H1 (cell line): ENCODE results near the gene PDE1C. TPM values are rescaled to one million over a fixed set of nuclear protein-coding genes. Genes with fewer than 3 reads are reported as not detected.

ENCODE experiments used
- CTCF ChIA-PET: fragments of 300-600 bp; sonication (Branson Sonifier 250); formaldehyde crosslinking; loops from one replicate; lab custom pipeline; 2021; ENCODE audit not compliant: partially characterized antibody; lab: Charles Lee
- POLR2A ChIA-PET: fragments of 300-600 bp; sonication (Branson Sonifier 250); formaldehyde crosslinking; loops from one replicate; lab custom pipeline; 2021; ENCODE audit warnings: inconsistent platforms; ENCODE audit not compliant: partially characterized antibody; lab: Charles Lee
- DNase-seq, 2 experiments: peaks; one replicate each; pipeline versions ENCODE4 v3.0.0 to v3.0.0-alpha.2; 2010 to 2022; ENCODE audit warnings: low spot score in 2 of 2, low read depth in 1 of 2, mixed read lengths in 1 of 2
- FAIRE-seq: peaks from 2 replicates; lab custom pipeline; 2011; peaks lifted over from hg19 to GRCh38; lab: Jason Lieb, UNC
- H2AFZ ChIP-seq: 2 replicates; pipeline ENCODE4 v1.8.1; 2012; ENCODE audit warnings: low read length, inconsistent platforms
- H2AK5ac ChIP-seq: 2 replicates; pipeline ENCODE4 v1.6.1; 2013; ENCODE audit warnings: low read depth, low read length
- H2BK120ac ChIP-seq: replicated peaks from 2 replicates; pipeline ENCODE3; 2013; ENCODE audit warnings: low read depth, low read length, inconsistent platforms
- H2BK12ac ChIP-seq: 2 replicates; pipeline ENCODE4 v1.6.1; 2013; ENCODE audit warnings: low read depth, low read length
- H2BK15ac ChIP-seq: 2 replicates; pipeline ENCODE4 v1.6.1; 2013; ENCODE audit warnings: low read length
- H2BK20ac ChIP-seq: 2 replicates; pipeline ENCODE4 v1.6.1; 2013; ENCODE audit warnings: low read length
- H2BK5ac ChIP-seq: 2 replicates; pipeline ENCODE4 v1.6.1; 2013; ENCODE audit warnings: low read depth, low read length
- H3K14ac ChIP-seq: 2 replicates; pipeline ENCODE4 v1.6.1; 2013; ENCODE audit warnings: inconsistent platforms; ENCODE audit not compliant: insufficient read length
- H3K18ac ChIP-seq: 2 replicates; pipeline ENCODE4 v1.6.1; 2013; ENCODE audit warnings: low read length; ENCODE audit errors: extremely low read depth
- H3K23ac ChIP-seq: 2 replicates; pipeline ENCODE4 v1.6.1; 2013; ENCODE audit warnings: inconsistent platforms; ENCODE audit not compliant: insufficient read length
- H3K23me2 ChIP-seq: 2 replicates; pipeline ENCODE4 v1.6.1; 2013; ENCODE audit warnings: low read depth, low read length
- H3K27ac ChIP-seq: 2 replicates; pipeline ENCODE4 v1.6.1; 2011; ENCODE audit warnings: low read depth, low read length, inconsistent platforms
- H3K27me3 ChIP-seq, 4 experiments: replicated peaks in 1 of 4; 1 replicate in 1 of 4; 2 replicates in 3 of 4; pipeline versions ENCODE4 v1.6.1 to v1.8.1; 2011 to 2013; ENCODE audit warnings: low read length in 3 of 4, mild to moderate bottlenecking in 3 of 4, inconsistent platforms in 2 of 4, mixed read lengths in 2 of 4, moderate library complexity in 1 of 4; ENCODE audit not compliant: control insufficient read depth in 3 of 4, insufficient read depth in 3 of 4; ENCODE audit errors: extremely low read depth in 1 of 4
- H3K36me3 ChIP-seq, 4 experiments: 2 replicates each; pipeline versions ENCODE4 v1.6.1 to v1.8.1; 2011 to 2013; ENCODE audit warnings: mild to moderate bottlenecking in 4 of 4, low read length in 3 of 4, moderate library complexity in 2 of 4, control low read depth in 1 of 4, inconsistent platforms in 1 of 4; ENCODE audit not compliant: insufficient read depth in 4 of 4, control insufficient read depth in 2 of 4
- H3K4ac ChIP-seq: replicated peaks from 2 replicates; pipeline ENCODE3; 2013; ENCODE audit warnings: low read length, low read depth, mixed read lengths, inconsistent platforms; ENCODE audit not compliant: insufficient read length
- H3K4me1 ChIP-seq, 4 experiments: replicated peaks in 1 of 4; 1 replicate in 1 of 4; 2 replicates in 3 of 4; pipeline versions ENCODE4 v1.6.1 to v1.8.1; 2011 to 2013; ENCODE audit warnings: low read length in 3 of 4, inconsistent platforms in 2 of 4, mixed read lengths in 1 of 4; ENCODE audit not compliant: insufficient read depth in 4 of 4, control insufficient read depth in 3 of 4
- H3K4me2 ChIP-seq, 2 experiments: 2 replicates each; pipeline versions ENCODE4 v1.6.1 to v1.8.1; 2011 to 2013; ENCODE audit warnings: low read depth in 2 of 2, low read length in 2 of 2, control low read depth in 1 of 2, inconsistent platforms in 1 of 2, mild to moderate bottlenecking in 1 of 2; ENCODE audit not compliant: insufficient read depth in 1 of 2
- H3K4me3 ChIP-seq, 4 experiments: fragments of 200-600, 300-600 bp in 1 of 4; sonication (generic), shearing (Covaris generic), sonication (Bioruptor Twin) in 1 of 4; 2 replicates each; pipeline versions ENCODE4 v1.5.1 to v1.8.1; 2011 to 2016; ENCODE audit warnings: low read length in 4 of 4, low read depth in 3 of 4, control low read depth in 2 of 4, inconsistent platforms in 2 of 4, mild to moderate bottlenecking in 2 of 4, mixed read lengths in 1 of 4, moderate library complexity in 1 of 4; ENCODE audit not compliant: insufficient read depth in 2 of 4; ENCODE audit errors: extremely low read depth in 1 of 4
- H3K56ac ChIP-seq: replicated peaks from 2 replicates; pipeline ENCODE3; 2013; ENCODE audit warnings: low read depth, mild to moderate bottlenecking, mixed read lengths, low read length, inconsistent platforms; ENCODE audit not compliant: insufficient read length
- H3K79me1 ChIP-seq: 2 replicates; pipeline ENCODE4 v1.6.1; 2013; ENCODE audit warnings: low read depth, low read length, control low read depth
- H3K79me2 ChIP-seq, 2 experiments: 2 replicates each; pipeline versions ENCODE4 v1.6.1 to v1.8.1; 2012 to 2013; ENCODE audit warnings: low read length in 2 of 2, mild to moderate bottlenecking in 2 of 2, inconsistent platforms in 1 of 2; ENCODE audit not compliant: insufficient read depth in 2 of 2, control insufficient read depth in 1 of 2
- H3K9ac ChIP-seq, 4 experiments: replicated peaks in 1 of 4; 1 replicate in 1 of 4; 2 replicates in 3 of 4; pipeline versions ENCODE4 v1.6.1 to v1.8.1; 2011 to 2013; ENCODE audit warnings: low read depth in 3 of 4, low read length in 3 of 4, control low read depth in 2 of 4, mild to moderate bottlenecking in 2 of 4, moderate library complexity in 2 of 4, inconsistent platforms in 1 of 4; ENCODE audit errors: extremely low read depth in 1 of 4
- H3K9me3 ChIP-seq, 2 experiments: 2 replicates each; pipeline versions ENCODE4 v1.6.1 to v1.8.1; 2012 to 2013; ENCODE audit warnings: mild to moderate bottlenecking in 2 of 2, moderate library complexity in 2 of 2, control low read depth in 1 of 2, inconsistent platforms in 1 of 2, low read depth in 1 of 2, low read length in 1 of 2, mixed read lengths in 1 of 2; ENCODE audit not compliant: insufficient read depth in 2 of 2
- H4K20me1 ChIP-seq, 2 experiments: replicated peaks in 1 of 2; 2 replicates each; pipeline versions ENCODE3 to v1.8.1; 2011 to 2013; ENCODE audit warnings: inconsistent platforms in 2 of 2, low read length in 2 of 2, mild to moderate bottlenecking in 1 of 2; ENCODE audit not compliant: insufficient read depth in 2 of 2, control insufficient read depth in 1 of 2
- H4K5ac ChIP-seq: 2 replicates; pipeline ENCODE4 v1.6.1; 2013; ENCODE audit warnings: low read length, low read depth, mixed read lengths, inconsistent platforms; ENCODE audit not compliant: insufficient read length
- H4K8ac ChIP-seq: 2 replicates; pipeline ENCODE4 v1.8.0; 2013; ENCODE audit warnings: mild to moderate bottlenecking, moderate library complexity, low read length, inconsistent platforms; ENCODE audit not compliant: insufficient read depth; ENCODE audit errors: extremely low read depth
- H4K91ac ChIP-seq: replicated peaks from 2 replicates; pipeline ENCODE3; 2013; ENCODE audit warnings: low read length, mixed read lengths, inconsistent platforms; ENCODE audit not compliant: insufficient read length
- CTBP2 ChIP-seq: IDR thresholded peaks from 2 replicates; pipeline ENCODE4 v1.7.0; 2011; ENCODE audit warnings: borderline replicate concordance, mild to moderate bottlenecking, moderate library complexity, mixed read lengths, low read length; ENCODE audit not compliant: insufficient read depth, insufficient read length
- EZH2 ChIP-seq: fragments of 200-600 bp; sonication (generic); IDR thresholded peaks from 2 replicates; pipeline ENCODE4 v1.7.1; 2012; ENCODE audit warnings: low read depth, mild to moderate bottlenecking, moderate library complexity, low read length, inconsistent platforms; ENCODE audit not compliant: severe bottlenecking
- GTF2F1 ChIP-seq: IDR thresholded peaks from 2 replicates; pipeline ENCODE4 v1.6.1; 2012; ENCODE audit warnings: low read depth, low read length, improper control_type of control experiment, borderline replicate concordance
- JUN ChIP-seq: IDR thresholded peaks from 2 replicates; pipeline ENCODE4 v1.6.1; 2011; ENCODE audit warnings: low read depth, mild to moderate bottlenecking, improper control_type of control experiment, low read length
- KDM1A ChIP-seq: fragments of 200-600, 300-600 bp; sonication (generic); IDR thresholded peaks from 2 replicates; pipeline ENCODE4 v1.7.1; 2016; ENCODE audit warnings: mild to moderate bottlenecking, low read length, borderline replicate concordance
- SIN3A ChIP-seq, 2 experiments: IDR thresholded peaks in 1 of 2; conservative IDR thresholded peaks in 1 of 2; 2 replicates each; pipeline ENCODE4 v1.6.1; 2011 to 2012; ENCODE audit warnings: low read length in 2 of 2, improper control_type of control experiment in 1 of 2, low read depth in 1 of 2, mild to moderate bottlenecking in 1 of 2
- TAF7 ChIP-seq: optimal IDR thresholded peaks from 2 replicates; pipeline ENCODE3; 2011; ENCODE audit warnings: low read depth, mild to moderate bottlenecking, inconsistent platforms, low read length, moderate library complexity, borderline replicate concordance
- YY1 ChIP-seq: IDR thresholded peaks from 2 replicates; pipeline ENCODE4 v1.6.1; 2011; ENCODE audit warnings: low read depth, mild to moderate bottlenecking, low read length
- WGBS, 2 experiments: shearing (Covaris generic) in 1 of 2; methylation state at CpG; one replicate each; pipeline versions ENCODE4 v1.1.6 to v1.1.7; 2013 to 2015; ENCODE audit warnings: low lambda C conversion rate in 2 of 2, mixed read lengths in 2 of 2, inconsistent platforms in 1 of 2, low coverage in 1 of 2, missing lambda C conversion rate in 1 of 2; ENCODE audit not compliant: insufficient replicate concordance in 2 of 2, insufficient coverage in 1 of 2, insufficient read length in 1 of 2; ENCODE audit errors: extremely low coverage in 1 of 2, missing lambda C conversion rate in 1 of 2; 5-methylcytosine and 5-hydroxymethylcytosine counted together
- polyA plus RNA-seq, 7 experiments: library from polyadenylated mRNA; depleted of rRNA in 3 of 7; stranded (reverse) in 5 of 7; unstranded in 2 of 7; fragments of >200 nt in 5 of 7; fragments of 200-250 nt in 2 of 7; gene quantifications; 1 replicate in 5 of 7; 2 replicates in 1 of 7; 4 replicates in 1 of 7; pipeline versions ENCODE4 v1.2.1 to v1.2.3, GENCODE V29; 2011 to 2013; ENCODE audit warnings: missing spikeins in 2 of 7, mixed read lengths in 2 of 7
- total RNA-seq: library from RNA; stranded (reverse); fragmentation: NEBNext Ultra II Directional; extraction: Animal tissue kit (Norgen Biotek cat#: 25700); gene quantifications from 2 replicates; pipeline ENCODE4 v1.2.1, GENCODE V29; 2021

The PDE1C gene
- total and polyA plus RNA-seq, 2 of the 8 experiments (the other 6 are each of a cell fraction or from before 2014, with no cell fraction given), result 0.11 to 1.1 TPM

- Histone ChIP-seq H3K23ac (no peak overlapping the region), H3K36me3 (no peaks in the 10 kb centered on the region), H3K4ac (no peak overlapping the region), H3K79me1 (no peaks in the 10 kb centered on the region), H3K14ac (no peak overlapping the region), H2BK15ac (no peak overlapping the region), H3K27me3 (no peaks in the 10 kb centered on the region), H4K8ac (no peak overlapping the region), H2AFZ (no peak overlapping the region), H3K18ac (no peak overlapping the region), H3K4me2 (no peak overlapping the region), H3K4me3 (no peak overlapping the region), H3K27ac (no peak overlapping the region), H2AK5ac (no peak overlapping the region), H4K20me1 (no peaks in the 10 kb centered on the region), H3K4me1 (no peaks in the 10 kb centered on the region; a peak in 1 of 7 replicates), H2BK20ac (no peak overlapping the region), H3K79me2 (no peaks in the 10 kb centered on the region), H3K23me2 (no peaks in the 10 kb centered on the region), H2BK5ac (no peak overlapping the region), H4K5ac (no peak overlapping the region), H2BK120ac (no peak overlapping the region), H2BK12ac (no peak overlapping the region), H3K56ac (no peak overlapping the region), H3K9ac (no peak overlapping the region), H3K9me3 (peaks cover 5 to 13% of the 10 kb centered on the region in 2 experiments; a peak in 2 of 4 replicates), H4K91ac (no peak overlapping the region)
- ChIA-PET CTCF (no interaction called here), POLR2A (no interaction called here)
- FAIRE-seq, result no peak
- DNase-seq, result no peak
- WGBS, 2 experiments, result 92% methylated on average over 4 of the region's 4 CpGs; no CpG with 5 or more reads in 1 of the 2 experiments
- TF ChIP-seq CTBP2 (no peak), SIN3A (conservative IDR thresholded peaks at IDR 0.05 in 1 of 2, IDR thresholded peaks at IDR 0.05 in 1 of 2; ENCODE audit: low read depth in 1 of 2, low read length in 2 of 2) (no peak), EZH2 (no peak), KDM1A (no peak), GTF2F1 (no peak), TAF7 (no peak), YY1 (no peak), JUN (no peak)
Observed at GRCh38 chr7:32001948-32002347, 68.3 kb downstream of the PDE1C start.
